Activated T-cell treated with anti-CD3 and anti-CD28 coated beads, Interleukin-2, amount 50 U/mL, for 4 hours (primary cell): ENCODE results near the gene TMC4. TPM values are rescaled to one million over a fixed set of nuclear protein-coding genes. Genes with fewer than 3 reads are reported as not detected.
"Not testable (repeated sequence)": the region's sequence is repeated elsewhere in the genome, so short reads cannot be mapped to it uniquely, and the experiment has no call there.

Source experiments
- ATAC-seq, 2 donors: fragments of 200-7000 bp; cut with Tn5 transposase; one replicate each; pipeline ENCODE4 v1.10.0; 2021
- DNase-seq: peaks from one replicate; pipeline ENCODE4 v3.0.0-alpha.2; 2020
- H3K27me3 Mint-ChIP-seq: one replicate; pipeline ENCODE4 v1.8.0; 2021; ENCODE audit warnings: low read depth, mixed read lengths
- H3K36me3 Mint-ChIP-seq: one replicate; pipeline ENCODE4 v1.8.0; 2022; ENCODE audit warnings: mixed read lengths; ENCODE audit not compliant: insufficient read depth
- H3K4me1 Mint-ChIP-seq: one replicate; pipeline ENCODE4 v1.8.0; 2021; ENCODE audit warnings: low read depth, mixed read lengths
- H3K4me3 Mint-ChIP-seq: one replicate; pipeline ENCODE4 v1.8.0; 2021; ENCODE audit warnings: mild to moderate bottlenecking, moderate library complexity, mixed read lengths
- H3K9me3 Mint-ChIP-seq: one replicate; pipeline ENCODE4 v1.8.0; 2021; ENCODE audit warnings: mixed read lengths
- total RNA-seq, 3 donors: library from RNA; stranded (reverse); gene quantifications; one replicate each; pipeline ENCODE4 v1.2.1, GENCODE V29; 2021

The TMC4 gene
- total RNA-seq, 3 donors from 2014 or later, result 0.63 to 0.98 (median 0.79) TPM

DNA sequence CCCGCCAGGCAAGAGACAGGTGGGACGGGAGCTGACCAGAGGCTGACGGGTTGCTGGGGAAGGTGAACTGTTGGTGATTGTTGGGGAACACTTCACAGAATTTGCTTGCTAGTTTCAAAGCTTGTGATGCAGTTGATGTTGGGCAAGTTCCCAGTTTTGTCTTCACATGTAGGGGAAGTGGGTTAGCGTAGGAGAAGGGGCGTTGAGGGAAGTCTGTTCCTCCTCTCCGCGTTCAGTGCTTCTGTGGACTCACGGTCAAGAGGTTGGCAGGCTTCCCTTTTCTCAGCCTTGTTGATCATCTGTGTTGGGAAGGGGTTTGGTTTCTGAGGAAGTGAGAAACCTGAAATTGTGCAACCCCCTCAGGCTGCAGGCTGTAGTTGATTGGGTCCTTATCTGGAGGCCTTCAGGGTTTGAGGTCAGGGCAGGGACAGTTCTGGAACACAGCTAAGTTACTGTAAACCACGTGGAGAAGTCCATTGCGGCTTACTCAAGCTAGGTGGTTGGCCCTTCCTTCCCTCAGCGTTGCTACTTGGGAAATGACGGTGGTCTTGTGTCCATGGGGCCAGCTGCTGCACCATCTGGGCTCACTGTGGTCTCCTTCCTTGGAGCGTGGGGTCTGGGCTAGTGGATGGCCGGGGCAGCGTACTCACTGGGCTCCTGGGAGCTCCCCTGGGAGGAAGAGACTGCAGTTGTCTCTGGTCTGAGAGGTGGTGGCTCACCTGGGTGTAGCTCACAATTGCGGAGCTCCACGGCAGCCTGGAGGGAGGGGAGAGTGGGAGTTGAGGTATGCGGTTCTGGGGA lies 35.2 kb upstream of the TMC4 start:
- ATAC-seq (peak; percentile 5 to 15), DNase-seq (no peak)
- Mint-ChIP-seq H3K4me1 (peaks cover 81% of the 10 kb centered on the region), H3K4me3 (peak overlapping the region; percentile 98), H3K27me3 (no peaks in the 10 kb centered on the region), H3K36me3 (peaks cover 51% of the 10 kb centered on the region), H3K9me3 (no peaks in the 10 kb centered on the region)

- ATAC-seq, result peak; percentile 4 to 7
- Mint-ChIP-seq H3K9me3 (no peaks in the 10 kb centered on the region), H3K4me3 (peak overlapping the region; percentile 98)
Measured at GRCh38 chr19:54207676-54207982, 34.7 kb upstream of the TMC4 start.

DNA sequence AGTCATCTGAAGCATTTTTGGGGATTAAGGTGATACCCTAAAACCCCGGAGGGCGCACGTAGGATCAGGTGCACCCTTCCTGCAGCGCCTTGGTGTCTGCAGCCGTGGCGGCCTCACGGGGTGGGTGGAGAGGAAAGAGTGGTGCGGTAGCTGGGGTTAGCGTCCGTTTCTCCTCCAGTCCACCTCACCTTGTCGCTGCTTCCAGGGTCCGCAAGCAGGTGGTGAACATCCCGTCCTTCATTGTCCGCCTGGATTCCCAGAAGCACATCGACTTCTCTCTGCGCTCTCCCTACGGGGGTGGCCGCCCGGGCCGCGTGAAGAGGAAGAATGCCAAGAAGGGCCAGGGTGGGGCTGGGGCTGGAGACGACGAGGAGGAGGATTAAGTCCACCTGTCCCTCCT lies 34.2 kb upstream of the TMC4 start:
- H3K9me3 Mint-ChIP-seq, DNase-seq, H3K27me3 Mint-ChIP-seq, ATAC-seq: not testable (repeated sequence)
- Mint-ChIP-seq H3K4me3 (peak overlapping the region; percentile 98), H3K4me1 (peaks cover 91% of the 10 kb centered on the region), H3K36me3 (peaks cover 61% of the 10 kb centered on the region)

More at GRCh38 chr19:54207676-54207982, 34.7 kb upstream of the TMC4 start:
- H3K27me3 Mint-ChIP-seq, result no peaks in the 10 kb centered on the region
- peaks cover 86% of the 10 kb centered on the region for H3K4me1 Mint-ChIP-seq
- peaks cover 56% of the 10 kb centered on the region for H3K36me3 Mint-ChIP-seq
- DNase-seq, result no peak

DNA sequence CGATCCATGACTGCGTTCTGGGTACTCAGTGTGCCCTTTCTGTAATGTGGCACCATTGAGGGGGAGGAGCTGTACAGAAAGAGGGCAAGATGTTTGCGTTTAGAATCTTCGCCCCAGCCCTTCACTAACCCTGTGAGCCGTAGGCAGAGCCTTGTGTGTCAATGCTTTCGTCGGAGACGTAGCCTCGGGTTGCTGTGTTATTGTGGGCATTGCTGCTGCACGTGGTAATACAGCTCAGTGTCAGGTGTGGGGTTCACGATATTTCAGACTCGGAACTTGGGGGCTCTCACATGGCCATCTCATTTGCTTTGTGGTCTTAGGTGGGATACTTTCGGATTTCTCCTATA lies 33.8 kb upstream of the TMC4 start:
- ATAC-seq (no peak), DNase-seq (no peak)
- no peaks in the 10 kb centered on the region for H3K9me3 Mint-ChIP-seq
- peak overlapping the region; percentile 98 for H3K4me3 Mint-ChIP-seq
- H3K4me1 Mint-ChIP-seq, result peaks cover 95% of the 10 kb centered on the region
- peaks cover 64% of the 10 kb centered on the region for H3K36me3 Mint-ChIP-seq
- no peaks in the 10 kb centered on the region for H3K27me3 Mint-ChIP-seq

- DNase-seq, result no peak
- H3K4me1 Mint-ChIP-seq, result peaks cover 95% of the 10 kb centered on the region
- no peaks in the 10 kb centered on the region for H3K9me3 Mint-ChIP-seq
- ATAC-seq, result no peak
- H3K4me3 Mint-ChIP-seq, result peak overlapping the region; percentile 98
- no peaks in the 10 kb centered on the region for H3K27me3 Mint-ChIP-seq
- peaks cover 70% of the 10 kb centered on the region for H3K36me3 Mint-ChIP-seq
Measured at GRCh38 chr19:54206030-54206830, 33.3 kb upstream of the TMC4 start.

GRCh38 chr19:54204767-54205468 lies 32.0 kb upstream of the TMC4 start:
- DNase-seq (no peak), ATAC-seq (no peak)
- no peaks in the 10 kb centered on the region for H3K27me3 Mint-ChIP-seq
- peaks cover 76% of the 10 kb centered on the region for H3K36me3 Mint-ChIP-seq
- H3K9me3 Mint-ChIP-seq, result no peaks in the 10 kb centered on the region
- peak overlapping the region; percentile 98 for H3K4me3 Mint-ChIP-seq
- H3K4me1 Mint-ChIP-seq, result peaks cover 87% of the 10 kb centered on the region

- peaks cover 73% of the 10 kb centered on the region for H3K4me1 Mint-ChIP-seq
- H3K4me3 Mint-ChIP-seq, result peak overlapping the region; percentile 98
- no peaks in the 10 kb centered on the region for H3K9me3 Mint-ChIP-seq
- DNase-seq (no peak), ATAC-seq (no peak)
- peaks cover 71% of the 10 kb centered on the region for H3K36me3 Mint-ChIP-seq
- H3K27me3 Mint-ChIP-seq, result no peaks in the 10 kb centered on the region
Measured at GRCh38 chr19:54203151-54203611, 30.2 kb upstream of the TMC4 start.

- Mint-ChIP-seq H3K9me3 (no peaks in the 10 kb centered on the region), H3K4me3 (peak overlapping the region; percentile 98), H3K36me3 (peaks cover 62% of the 10 kb centered on the region), H3K27me3 (no peaks in the 10 kb centered on the region), H3K4me1 (peaks cover 61% of the 10 kb centered on the region)
- ATAC-seq, result no peak
- DNase-seq, result no peak
Measured at GRCh38 chr19:54201980-54202379, 29.0 kb upstream of the TMC4 start.

GRCh38 chr19:54201172-54201701 lies 28.3 kb upstream of the TMC4 start:
- Mint-ChIP-seq H3K4me1 (peaks cover 54% of the 10 kb centered on the region), H3K4me3 (peak overlapping the region; percentile 98), H3K36me3 (peaks cover 54% of the 10 kb centered on the region), H3K27me3 (no peaks in the 10 kb centered on the region), H3K9me3 (no peaks in the 10 kb centered on the region)
- DNase-seq (no peak), ATAC-seq (no peak)

GRCh38 chr19:54199401-54199800 lies 26.4 kb upstream of the TMC4 start:
- H3K4me3 Mint-ChIP-seq, result peak overlapping the region; percentile 77
- no peak for ATAC-seq
- no peaks in the 10 kb centered on the region for H3K27me3 Mint-ChIP-seq
- peaks cover 43% of the 10 kb centered on the region for H3K36me3 Mint-ChIP-seq
- H3K4me1 Mint-ChIP-seq, result peaks cover 35% of the 10 kb centered on the region
- no peak for DNase-seq
- H3K9me3 Mint-ChIP-seq, result no peaks in the 10 kb centered on the region

GRCh38 chr19:54197121-54197520 lies 24.2 kb upstream of the TMC4 start:
- Mint-ChIP-seq H3K4me3 (no peak overlapping the region), H3K9me3 (no peaks in the 10 kb centered on the region), H3K4me1 (peaks cover 24% of the 10 kb centered on the region), H3K27me3 (no peaks in the 10 kb centered on the region), H3K36me3 (peaks cover 28% of the 10 kb centered on the region)
- no peak for ATAC-seq
- DNase-seq, result no peak

DNA sequence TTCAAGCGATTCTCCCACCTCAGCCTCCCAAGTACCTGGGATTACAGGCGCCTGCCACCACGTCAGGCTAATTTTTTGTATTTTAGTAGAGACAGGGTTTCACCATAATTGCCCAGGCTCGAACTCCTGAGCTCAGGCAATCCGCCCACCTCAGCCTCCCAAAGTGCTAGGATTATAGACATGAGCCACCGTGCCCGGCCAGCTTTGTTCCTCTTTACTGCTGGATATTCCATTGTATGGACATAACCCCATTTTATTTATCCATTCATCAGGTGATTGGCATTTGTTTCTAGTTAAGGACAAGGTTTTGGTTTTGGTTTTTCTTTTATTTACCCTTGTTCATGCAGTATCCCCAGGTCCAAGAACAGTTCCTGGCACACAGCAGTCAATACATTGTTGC lies 23.6 kb upstream of the TMC4 start:
- H3K4me3 Mint-ChIP-seq, result no peak overlapping the region

GRCh38 chr19:54194463-54194862 lies 21.5 kb upstream of the TMC4 start:
- not testable (repeated sequence) for H3K9me3 Mint-ChIP-seq, ATAC-seq, H3K27me3 Mint-ChIP-seq

More for the DNA sequence above, 23.6 kb upstream of the TMC4 start:
- ATAC-seq, result no peak
- Mint-ChIP-seq H3K9me3 (no peaks in the 10 kb centered on the region), H3K4me1 (peaks cover 24% of the 10 kb centered on the region), H3K27me3 (no peaks in the 10 kb centered on the region), H3K36me3 (peaks cover 22% of the 10 kb centered on the region)
- no peak for DNase-seq

DNA sequence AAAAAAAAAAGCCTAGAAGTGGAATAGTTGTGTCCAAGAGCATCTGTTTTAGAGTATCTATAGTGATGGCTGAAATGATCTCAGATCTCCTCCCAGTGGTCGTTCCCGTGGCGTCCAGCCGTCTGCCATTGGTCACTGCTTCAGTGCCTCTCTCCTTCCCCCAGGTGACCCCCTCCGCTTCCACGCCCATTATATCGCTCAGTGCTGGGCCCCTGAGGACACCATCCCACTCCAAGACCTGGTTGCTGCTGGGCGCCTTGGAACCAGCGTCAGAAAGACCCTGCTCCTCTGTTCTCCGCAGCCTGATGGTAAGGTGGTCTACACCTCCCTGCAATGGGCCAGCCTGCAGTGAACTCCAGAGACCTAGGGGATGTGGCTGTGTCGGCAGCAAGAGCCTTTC lies 20.1 kb upstream of the TMC4 start:
- ATAC-seq (no peak), DNase-seq (no peak)
- Mint-ChIP-seq H3K9me3 (no peaks in the 10 kb centered on the region), H3K4me1 (peaks cover 25% of the 10 kb centered on the region), H3K4me3 (peak overlapping the region; percentile 87), H3K27me3 (no peaks in the 10 kb centered on the region), H3K36me3 (peaks cover 13% of the 10 kb centered on the region)

More at GRCh38 chr19:54194463-54194862, 21.5 kb upstream of the TMC4 start:
- H3K4me3 Mint-ChIP-seq, DNase-seq: not testable (repeated sequence)
- Mint-ChIP-seq H3K36me3 (peaks cover 13% of the 10 kb centered on the region), H3K4me1 (peaks cover 21% of the 10 kb centered on the region)
